Measurements from ENCODE around the gene NTM. TPM values are rescaled to one million over a fixed set of nuclear protein-coding genes. Genes with fewer than 3 reads are reported as not detected.

The NTM gene
- total RNA-seq, 1 experiment from 2014 or later, result 0.73 TPM

GRCh38 chr11:131866535-131867400 is 496.4 kb downstream of the NTM start:
- H3K4me1 Mint-ChIP-seq (ENCODE audit: low read depth, unreplicated experiment), result no peaks in the 10 kb centered on the region
- intact Hi-C loops (cut with micrococcal nuclease; ENCODE audit: unreplicated experiment), result loop anchor here (1.0 to 5.0 kb wide), 4 partner anchors 162 to 1196 kb away; no protein-coding TSS in a partner anchor

GRCh38 chr11:131867457-131868257 is 497.2 kb downstream of the NTM start:
- no peaks in the 10 kb centered on the region for H3K4me1 Mint-ChIP-seq (ENCODE audit: low read depth, unreplicated experiment)
- POLR2A ChIA-PET, result no interaction called here
- intact Hi-C loops (cut with micrococcal nuclease; ENCODE audit: unreplicated experiment), result loop anchor here (1.0 to 5.0 kb wide), 4 partner anchors 161 to 1195 kb away; no protein-coding TSS in a partner anchor

More at GRCh38 chr11:131866535-131867400, 496.4 kb downstream of the NTM start:
- no peaks in the 10 kb centered on the region for H3K36me3 Mint-ChIP-seq (ENCODE audit: insufficient read depth, unreplicated experiment)
- no peaks in the 10 kb centered on the region for H3K4me1 ChIP-seq
- no peak overlapping the region for H3K27ac Mint-ChIP-seq (ENCODE audit: unreplicated experiment)
- H3K4me3 ChIP-seq (ENCODE audit: low read depth, low read length), result no peak overlapping the region
- H3K9me3 ChIP-seq, result no peaks in the 10 kb centered on the region
- BruUV-seq (replicated peaks), result no TSS peak
- H3K27me3 Mint-ChIP-seq (ENCODE audit: insufficient read depth, unreplicated experiment), result peaks cover 15% of the 10 kb centered on the region
- no peak for DNase-seq
- H3K4me3 Mint-ChIP-seq (ENCODE audit: unreplicated experiment), result no peak overlapping the region
- peaks cover 6% of the 10 kb centered on the region for H3K9me3 Mint-ChIP-seq (ENCODE audit: unreplicated experiment)
- no peaks in the 10 kb centered on the region for H3K27me3 ChIP-seq (replicated peaks; ENCODE audit: control insufficient read depth, insufficient read depth, low read length)
- ChIA-PET CTCF (interaction anchor here (0.6 kb wide), 1 partner anchor 14 kb away, joined by 4 read pairs; no protein-coding TSS in a partner anchor), POLR2A (no interaction called here)
- no peaks in the 10 kb centered on the region for H3K36me3 ChIP-seq (ENCODE audit: control insufficient read depth, insufficient read depth, low read length)
- TF ChIP-seq CTCF (IDR thresholded peaks at IDR 0.05; ENCODE audit: insufficient read depth in 1 of 2, low read depth in 1 of 2, low read length in 1 of 2, severe bottlenecking in 1 of 2, unreplicated experiment in 1 of 2), result no peak

More at GRCh38 chr11:131867457-131868257, 497.2 kb downstream of the NTM start:
- DNase-seq, result peak; percentile 72 to 76
- Mint-ChIP-seq H3K4me3 (ENCODE audit: unreplicated experiment) (no peak overlapping the region), H3K27ac (ENCODE audit: unreplicated experiment) (no peak overlapping the region), H3K27me3 (ENCODE audit: insufficient read depth, unreplicated experiment) (peaks cover 17% of the 10 kb centered on the region), H3K9me3 (ENCODE audit: unreplicated experiment) (peaks cover 6% of the 10 kb centered on the region), H3K36me3 (ENCODE audit: insufficient read depth, unreplicated experiment) (no peaks in the 10 kb centered on the region)
- H3K27me3 ChIP-seq (replicated peaks; ENCODE audit: control insufficient read depth, insufficient read depth, low read length), result no peaks in the 10 kb centered on the region
- H3K36me3 ChIP-seq (ENCODE audit: control insufficient read depth, insufficient read depth, low read length), result no peaks in the 10 kb centered on the region
- H3K9me3 ChIP-seq, result no peaks in the 10 kb centered on the region
- H3K4me3 ChIP-seq (ENCODE audit: low read depth, low read length), result no peak overlapping the region
- CTCF ChIA-PET, result interaction anchor here (0.6 to 1.4 kb wide), 3 partner anchors 9 to 1073 kb away, joined by 4 to 7 read pairs (median 5); no protein-coding TSS in a partner anchor
- no peaks in the 10 kb centered on the region for H3K4me1 ChIP-seq
- no TSS peak for BruUV-seq (replicated peaks)
- TF ChIP-seq CTCF (IDR thresholded peaks at IDR 0.05; ENCODE audit: insufficient read depth in 1 of 2, low read depth in 1 of 2, low read length in 1 of 2, severe bottlenecking in 1 of 2, unreplicated experiment in 1 of 2), result peak; percentile 73 to 79

Measured in Caco-2 (cell line).